VCaP (cell line): ENCODE results near the gene MRTO4.
"Not testable (repeated sequence)": the region's sequence is repeated elsewhere in the genome, so short reads cannot be mapped to it uniquely, and the experiment has no call there.

Source experiments
- H3K27ac ChIP-seq: fragments of 450-650 bp; 2 replicates; pipeline ENCODE4 v1.5.1; 2017
- CTCF ChIP-seq: fragments of 450-650 bp; conservative IDR thresholded peaks from 2 replicates; pipeline ENCODE4 v1.5.1; 2017; ENCODE audit warnings: mild to moderate bottlenecking, moderate library complexity

The MRTO4 gene

GRCh38 chr1:19289244-19289643 is 37.6 kb downstream of the MRTO4 start:
- peak overlapping the region; percentile 26; the same call in 1 of the 2 replicates for H3K27ac ChIP-seq
- no peak for TF ChIP-seq CTCF

DNA sequence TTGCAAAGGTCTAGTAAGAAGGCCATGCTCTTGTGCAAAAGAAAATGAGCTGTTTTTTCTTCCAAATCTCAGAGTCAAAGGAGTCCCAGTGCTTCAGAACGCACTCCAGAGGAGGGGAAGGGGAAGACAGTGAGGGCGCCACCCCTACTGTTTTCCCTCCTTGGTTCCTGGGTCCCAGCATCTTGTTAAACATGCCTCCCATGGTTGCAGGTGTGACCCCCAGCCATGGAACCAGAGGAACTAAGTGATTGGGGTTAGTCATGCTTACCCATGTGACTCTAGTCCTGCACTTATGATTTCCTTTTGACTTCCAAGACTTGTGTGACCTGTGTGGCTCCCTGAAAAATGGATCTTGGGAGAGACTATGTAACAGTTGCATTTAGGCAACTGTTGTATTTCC is 43.0 kb downstream of the MRTO4 start:
- H3K27ac ChIP-seq = no peak overlapping the region
- TF ChIP-seq CTCF = no peak

GRCh38 chr1:19300211-19300610 is 48.6 kb downstream of the MRTO4 start:
- TF ChIP-seq CTCF = no peak
- H3K27ac ChIP-seq = no peak overlapping the region

- not testable (repeated sequence) for H3K27ac ChIP-seq
These were observed 52.5 kb downstream of the MRTO4 start for GRCh38 chr1:19304081-19304480.

DNA sequence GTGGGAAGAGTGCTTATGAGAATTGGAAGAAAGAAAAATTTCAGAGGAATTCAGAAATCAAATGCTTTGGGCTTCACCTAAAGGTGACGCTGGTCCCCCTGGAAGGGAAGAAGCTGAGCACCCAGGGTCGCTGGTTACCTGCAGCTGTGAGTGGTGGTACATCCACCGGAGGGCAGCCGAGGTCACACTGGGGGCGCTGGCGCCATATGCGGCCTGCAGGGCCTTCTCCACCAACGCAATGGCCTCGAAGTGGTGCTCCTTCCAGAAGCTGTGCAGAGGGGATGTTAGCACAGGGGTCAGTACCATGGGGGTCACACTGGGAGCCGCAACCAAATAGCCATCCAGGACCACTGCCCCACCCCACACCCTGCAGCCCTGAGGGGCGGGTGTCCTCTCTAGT is 54.3 kb downstream of the MRTO4 start:
- no peak overlapping the region for H3K27ac ChIP-seq
- TF ChIP-seq CTCF = no peak

GRCh38 chr1:19306941-19307340 is 55.3 kb downstream of the MRTO4 start:
- no peak overlapping the region for H3K27ac ChIP-seq

GRCh38 chr1:19307794-19308508 is 56.3 kb downstream of the MRTO4 start:
- H3K27ac ChIP-seq = no peak overlapping the region
- no peak for TF ChIP-seq CTCF

More at GRCh38 chr1:19306941-19307340, 55.3 kb downstream of the MRTO4 start:
- TF ChIP-seq CTCF = no peak

- no peak for TF ChIP-seq CTCF
- H3K27ac ChIP-seq = no peak overlapping the region
These were observed 56.9 kb downstream of the MRTO4 start for GRCh38 chr1:19308509-19308907.
